Endometrium (tissue), 2 donors: ENCODE results near the gene SPINT1.
A peak's percentile ranks its signal among the peaks of the same experiment; 100 is the strongest.

Experiments used
- FAIRE-seq: peaks from 2 replicates; lab custom pipeline; 2012; peaks lifted over from hg19 to GRCh38; lab: Jason Lieb, UNC
- donor health status: control.
- donor health status: control.

Gene SPINT1, protein sequence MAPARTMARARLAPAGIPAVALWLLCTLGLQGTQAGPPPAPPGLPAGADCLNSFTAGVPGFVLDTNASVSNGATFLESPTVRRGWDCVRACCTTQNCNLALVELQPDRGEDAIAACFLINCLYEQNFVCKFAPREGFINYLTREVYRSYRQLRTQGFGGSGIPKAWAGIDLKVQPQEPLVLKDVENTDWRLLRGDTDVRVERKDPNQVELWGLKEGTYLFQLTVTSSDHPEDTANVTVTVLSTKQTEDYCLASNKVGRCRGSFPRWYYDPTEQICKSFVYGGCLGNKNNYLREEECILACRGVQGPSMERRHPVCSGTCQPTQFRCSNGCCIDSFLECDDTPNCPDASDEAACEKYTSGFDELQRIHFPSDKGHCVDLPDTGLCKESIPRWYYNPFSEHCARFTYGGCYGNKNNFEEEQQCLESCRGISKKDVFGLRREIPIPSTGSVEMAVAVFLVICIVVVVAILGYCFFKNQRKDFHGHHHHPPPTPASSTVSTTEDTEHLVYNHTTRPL

DNA sequence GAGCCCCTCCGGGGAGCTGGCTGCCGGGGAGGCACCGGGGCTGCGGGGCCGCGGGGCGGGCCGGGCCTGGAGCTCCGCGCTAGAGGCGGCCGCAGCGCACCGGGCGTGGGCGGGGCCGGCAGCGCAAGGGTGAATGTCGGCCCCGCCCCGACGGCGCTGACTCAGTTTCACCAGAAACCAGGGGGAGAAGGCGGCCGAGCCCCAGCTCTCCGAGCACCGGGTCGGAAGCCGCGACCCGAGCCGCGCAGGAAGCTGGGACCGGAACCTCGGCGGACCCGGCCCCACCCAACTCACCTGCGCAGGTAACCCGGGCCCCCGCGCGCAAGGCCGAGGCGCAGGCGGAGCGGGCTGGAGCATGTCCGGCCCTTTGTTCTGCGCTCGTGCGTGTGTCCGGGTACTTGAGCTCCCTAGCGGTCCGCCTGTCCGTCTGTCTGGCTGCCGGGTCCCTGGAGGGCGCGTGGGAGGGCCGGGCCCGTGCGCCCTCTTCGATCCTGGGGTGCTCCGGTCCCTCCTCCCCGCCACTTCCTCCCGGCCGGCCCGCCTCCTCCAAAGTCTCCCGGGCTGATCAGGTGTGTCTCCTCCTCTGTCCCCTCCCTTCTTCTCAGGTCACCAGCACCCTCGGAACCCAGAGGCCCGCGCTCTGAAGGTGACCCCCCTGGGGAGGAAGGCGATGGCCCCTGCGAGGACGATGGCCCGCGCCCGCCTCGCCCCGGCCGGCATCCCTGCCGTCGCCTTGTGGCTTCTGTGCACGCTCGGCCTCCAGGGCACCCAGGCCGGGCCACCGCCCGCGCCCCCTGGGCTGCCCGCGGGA lies at the start of gene SPINT1:
SPINT1 (plus strand) TSS at position 164 of the 811 bp plus-strand sequence; CDS start at position 671, 507 bp downstream.
- no peak for FAIRE-seq

DNA sequence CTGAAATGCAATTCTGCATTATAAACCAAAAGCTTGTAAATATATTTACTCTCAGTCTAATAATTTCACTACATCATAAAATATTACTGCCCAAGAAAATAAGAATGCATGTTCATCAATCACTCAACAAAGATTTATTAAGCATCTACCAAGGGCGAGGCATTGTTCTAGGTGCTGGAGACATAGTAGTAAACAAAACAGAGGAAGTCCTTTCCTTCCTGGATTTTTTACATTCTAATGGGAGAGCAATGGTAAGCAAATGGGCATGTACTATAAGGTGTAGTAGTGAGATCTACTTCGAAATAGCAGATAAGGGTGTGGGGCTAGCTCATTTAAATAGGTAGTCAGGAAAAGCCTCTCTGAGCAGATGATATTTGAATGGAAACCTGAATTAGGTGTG lies 47.8 kb upstream of the SPINT1 start:
- FAIRE-seq: no peak

DNA sequence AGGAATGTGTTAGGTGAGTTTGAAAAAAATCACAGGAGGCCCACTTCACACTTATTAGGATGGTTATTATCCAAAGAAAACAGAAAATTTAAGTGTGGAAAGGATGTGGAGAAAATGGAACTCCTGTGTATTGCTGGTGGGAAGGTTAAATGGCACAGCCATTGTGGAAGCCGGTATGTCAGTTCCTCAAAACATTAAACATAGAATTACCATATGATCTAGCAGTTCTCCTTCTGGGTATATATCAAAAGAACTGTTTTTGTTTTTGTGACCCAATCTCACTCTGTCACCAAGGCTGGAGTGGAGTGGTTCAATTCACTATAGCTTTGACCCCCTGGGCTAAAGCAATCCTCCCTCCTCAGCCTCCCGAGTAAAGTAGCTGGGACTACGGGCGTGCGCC lies 47.3 kb upstream of the SPINT1 start:
- FAIRE-seq: no peak

DNA sequence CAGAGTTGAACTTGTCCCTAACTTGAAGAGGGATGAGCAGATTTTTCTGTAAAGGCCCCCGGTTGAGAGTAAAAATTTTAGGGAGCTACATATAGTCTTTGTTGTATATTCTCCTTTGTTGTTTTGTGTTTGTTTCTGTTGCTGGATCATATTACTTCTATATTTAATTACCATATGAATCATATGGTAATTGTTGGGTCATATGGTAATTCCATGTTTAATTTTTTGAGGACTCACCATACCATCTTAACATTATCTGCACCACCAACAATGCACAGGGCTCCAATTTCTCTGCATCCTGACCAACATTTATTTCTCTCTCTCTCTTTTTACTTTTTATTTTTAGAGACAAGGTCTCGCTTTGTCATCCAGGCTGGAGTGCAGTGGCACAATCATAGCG lies 44.3 kb upstream of the SPINT1 start:
- no peak for FAIRE-seq

DNA sequence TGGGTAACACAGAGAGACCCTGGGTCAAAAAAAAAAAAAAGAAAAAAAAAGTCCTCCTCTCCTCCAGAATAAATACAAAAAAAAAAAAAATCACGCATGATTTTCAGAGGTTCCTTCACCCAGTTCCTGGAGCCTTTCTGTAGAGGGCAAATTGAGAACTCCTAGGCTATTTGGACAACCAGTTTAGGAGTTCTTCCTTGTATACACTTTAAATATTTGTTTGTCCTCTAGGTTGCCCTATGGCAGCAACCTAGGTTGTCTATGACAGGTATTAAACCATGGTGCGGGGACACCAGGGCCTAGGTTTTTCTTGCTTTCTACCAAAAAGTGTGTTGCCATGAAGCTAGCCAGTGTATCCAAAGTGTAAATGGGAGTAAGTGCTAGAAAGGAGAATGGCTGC lies 40.8 kb upstream of the SPINT1 start:
- FAIRE-seq: no peak

DNA sequence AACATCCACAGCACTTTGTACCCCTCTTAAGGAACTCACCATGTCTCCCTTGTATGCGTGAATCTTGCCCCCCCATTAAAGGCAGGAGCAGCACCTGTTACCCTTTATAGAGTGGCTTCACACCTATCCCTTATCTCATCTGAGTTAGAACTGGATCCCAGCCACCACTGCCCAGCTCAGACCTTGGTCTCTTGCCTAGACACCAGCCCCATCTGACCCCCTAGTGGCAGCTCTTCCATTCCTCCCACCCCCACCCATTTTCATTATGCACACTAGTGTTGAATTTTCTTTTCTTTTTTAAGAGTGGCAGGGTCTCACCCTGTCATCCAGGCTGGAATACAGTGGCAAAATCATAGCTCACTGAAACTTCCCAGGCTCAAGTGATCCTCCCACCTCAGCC lies 40.2 kb upstream of the SPINT1 start:
- no peak for FAIRE-seq

DNA sequence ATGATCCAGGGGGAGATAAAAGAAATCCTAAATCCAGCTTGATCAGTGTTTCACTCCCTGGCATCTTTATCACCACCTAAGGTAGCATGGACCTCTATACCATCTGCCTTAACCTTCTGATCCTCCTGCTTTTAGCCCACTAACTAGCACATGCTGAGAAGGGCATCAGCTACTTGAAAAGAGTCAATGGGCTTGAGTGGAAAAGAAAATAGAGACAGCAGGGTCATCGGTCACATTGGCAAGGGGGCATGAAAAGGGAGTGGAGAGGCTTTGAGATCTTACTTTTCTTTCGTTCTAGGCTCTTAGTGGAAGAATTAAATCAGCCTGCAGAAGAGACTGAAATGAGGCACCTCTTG lies 37.2 kb upstream of the SPINT1 start:
- no peak for FAIRE-seq

DNA sequence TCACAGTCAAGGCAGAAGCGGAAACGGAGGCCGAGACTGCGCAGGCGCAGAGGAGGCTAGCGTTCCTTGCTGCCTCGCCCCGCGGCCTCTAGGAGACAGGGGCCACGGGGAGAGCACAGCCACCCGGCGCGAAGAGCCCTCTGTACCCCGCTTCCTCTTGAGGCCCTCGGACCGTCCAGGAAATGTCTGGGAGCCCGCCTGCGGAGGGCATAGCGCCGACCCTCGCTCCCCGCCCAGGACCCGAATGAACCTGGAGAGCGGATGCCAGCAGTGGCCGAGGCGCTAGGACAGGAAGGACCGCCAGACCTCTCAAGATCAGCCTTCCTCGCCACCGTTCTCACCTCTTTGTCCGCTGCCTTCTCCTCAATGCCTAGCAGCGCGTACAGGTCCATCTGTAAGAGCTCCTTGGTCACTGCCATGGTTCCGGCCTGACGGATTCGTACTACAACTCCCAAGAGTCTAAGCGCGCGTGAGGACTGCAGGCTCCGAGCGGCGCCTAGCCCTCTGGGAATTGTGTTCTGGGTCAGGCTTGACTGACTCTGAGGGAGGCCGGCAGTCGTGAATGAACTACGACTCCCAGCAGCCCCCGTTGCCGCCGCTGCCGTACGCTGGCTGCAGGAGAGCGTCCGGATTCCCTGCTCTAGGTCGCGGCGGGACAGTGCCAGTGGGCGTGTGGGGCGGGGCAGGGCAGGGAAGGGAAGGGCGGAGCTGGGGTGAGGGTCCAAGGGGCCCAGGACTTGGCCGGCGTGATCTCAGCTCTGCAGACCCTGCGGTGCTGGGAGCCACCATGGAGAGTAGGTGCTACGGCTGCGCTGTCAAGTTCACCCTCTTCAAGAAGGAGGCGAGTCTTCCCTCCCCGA lies 36.6 kb upstream of the SPINT1 start, which contains the start of the genes DNAJC17 and ZFYVE19:
DNAJC17 (minus strand) TSS at position 446 of the 860 bp plus-strand sequence; CDS start at position 419, 27 bp downstream.
ZFYVE19 (plus strand) TSS at position 62 of the 860 bp plus-strand sequence; CDS start at position 563, 501 bp downstream.
- FAIRE-seq: peak; percentile 83

DNA sequence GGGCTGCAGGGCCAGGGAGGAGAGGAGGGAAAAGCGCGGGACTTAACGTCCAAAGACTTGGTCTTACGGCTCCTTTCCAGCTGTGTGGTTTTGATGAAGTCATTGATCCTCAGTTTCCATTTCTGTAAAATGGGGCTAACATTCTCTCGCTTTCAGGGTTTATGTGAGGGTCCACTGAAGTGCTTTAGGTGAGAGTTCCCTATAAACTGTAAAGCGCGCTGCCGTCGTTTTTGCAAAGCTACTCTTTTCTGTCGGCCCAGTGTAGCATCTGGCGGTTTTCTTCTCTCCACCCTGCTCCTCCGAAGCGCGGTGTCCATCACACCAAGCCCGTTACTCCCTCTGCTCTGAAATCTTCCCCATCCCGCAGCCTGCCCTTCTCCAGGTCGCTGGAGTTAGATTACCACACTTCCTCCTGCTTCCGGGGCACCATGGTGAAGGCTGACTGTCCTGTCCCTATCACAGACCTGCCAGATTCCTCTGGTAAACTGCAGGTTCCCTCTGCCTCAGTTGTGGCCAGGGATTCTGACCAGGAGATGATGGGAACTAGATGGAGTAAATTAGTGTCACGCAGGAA lies 35.9 kb upstream of the SPINT1 start:
- FAIRE-seq: no peak

DNA sequence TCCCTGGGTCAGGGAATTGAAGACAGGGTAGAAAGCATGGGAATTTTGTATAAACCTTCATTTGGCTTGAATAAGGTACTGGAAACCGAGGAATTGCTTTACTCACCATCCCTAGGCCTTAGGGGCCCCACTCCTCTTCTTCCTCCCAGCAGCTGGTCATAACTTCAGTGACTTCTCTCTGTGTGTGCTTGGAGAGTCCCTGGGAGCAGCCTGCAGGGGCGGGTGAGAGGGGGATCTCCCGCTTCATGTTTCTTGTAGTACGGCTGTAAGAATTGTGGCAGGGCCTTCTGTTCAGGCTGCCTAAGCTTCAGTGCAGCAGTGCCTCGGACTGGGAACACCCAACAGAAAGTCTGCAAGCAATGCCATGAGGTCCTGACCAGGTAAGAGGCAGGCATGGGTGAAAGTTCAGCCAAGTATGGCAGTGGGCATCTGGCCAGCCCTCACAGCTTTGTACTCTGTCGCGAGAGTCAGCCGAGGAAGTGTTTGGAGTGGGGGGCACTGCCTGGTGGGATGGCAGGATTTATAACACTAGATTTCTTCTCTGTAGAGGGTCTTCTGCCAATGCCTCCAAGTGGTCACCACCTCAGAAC lies 34.9 kb upstream of the SPINT1 start:
- no peak for FAIRE-seq

DNA sequence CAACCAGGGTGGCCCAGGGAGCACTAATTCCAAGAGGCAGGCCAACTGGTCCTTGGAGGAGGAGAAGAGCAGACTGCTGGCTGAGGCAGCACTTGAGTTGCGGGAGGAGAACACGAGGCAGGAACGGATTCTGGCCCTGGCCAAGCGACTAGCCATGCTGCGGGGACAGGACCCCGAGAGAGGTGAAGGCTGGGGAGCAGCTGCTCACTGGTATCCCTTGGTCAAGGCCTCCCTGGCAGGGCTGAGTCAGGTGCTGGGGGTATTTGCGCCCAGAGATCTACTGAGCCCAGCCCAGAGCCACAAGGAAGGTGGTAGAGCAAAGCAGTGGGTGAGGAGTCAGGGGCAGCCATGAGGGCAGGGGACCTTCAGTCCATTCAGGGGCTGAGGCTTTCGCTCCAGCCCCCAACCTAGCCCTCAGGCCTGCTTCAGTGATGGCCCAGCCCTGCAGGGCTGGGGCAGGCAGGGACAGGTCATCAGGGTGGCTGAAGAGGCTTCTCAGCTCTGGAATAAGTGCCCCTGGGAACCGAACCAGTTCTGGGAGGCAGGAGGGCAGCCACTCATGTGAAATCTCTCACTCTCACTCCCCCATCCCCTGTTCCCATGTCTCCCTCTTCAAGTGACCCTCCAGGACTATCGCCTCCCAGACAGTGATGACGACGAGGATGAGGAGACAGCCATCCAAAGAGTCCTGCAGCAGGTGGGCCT lies 31.0 kb upstream of the SPINT1 start:
- FAIRE-seq: no peak

DNA sequence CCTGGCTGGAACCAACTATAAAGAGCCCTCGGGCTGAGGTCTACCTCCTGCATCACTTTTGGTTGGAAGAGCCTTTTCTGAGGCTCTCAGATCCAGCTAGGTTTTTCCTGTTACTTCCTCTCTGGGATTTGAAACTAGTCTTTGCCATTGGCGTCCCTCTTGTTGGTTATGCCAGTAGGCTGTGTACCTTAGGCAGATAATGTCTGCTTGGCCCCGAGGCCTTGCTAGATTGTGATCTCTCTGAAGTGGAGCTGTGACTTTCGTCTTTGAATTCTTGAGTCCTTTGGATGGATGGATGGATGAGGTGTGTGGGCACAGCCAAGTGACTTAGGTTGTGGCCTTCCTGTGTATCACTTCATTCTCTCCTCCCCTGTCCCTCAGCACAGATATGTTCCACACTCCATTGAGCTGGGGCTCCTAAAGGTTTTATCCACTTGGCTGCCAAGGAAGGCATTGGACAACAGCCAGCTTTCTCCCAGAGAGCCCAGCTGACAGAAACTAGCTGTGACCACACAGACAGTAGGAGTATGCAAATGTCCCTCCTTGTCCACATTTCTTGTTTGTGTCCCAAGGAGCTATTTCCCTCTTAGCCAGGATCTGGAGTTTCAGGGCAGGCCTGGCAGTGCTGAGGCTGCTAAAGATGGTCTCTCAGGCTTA lies 28.7 kb upstream of the SPINT1 start:
- FAIRE-seq: no peak

DNA sequence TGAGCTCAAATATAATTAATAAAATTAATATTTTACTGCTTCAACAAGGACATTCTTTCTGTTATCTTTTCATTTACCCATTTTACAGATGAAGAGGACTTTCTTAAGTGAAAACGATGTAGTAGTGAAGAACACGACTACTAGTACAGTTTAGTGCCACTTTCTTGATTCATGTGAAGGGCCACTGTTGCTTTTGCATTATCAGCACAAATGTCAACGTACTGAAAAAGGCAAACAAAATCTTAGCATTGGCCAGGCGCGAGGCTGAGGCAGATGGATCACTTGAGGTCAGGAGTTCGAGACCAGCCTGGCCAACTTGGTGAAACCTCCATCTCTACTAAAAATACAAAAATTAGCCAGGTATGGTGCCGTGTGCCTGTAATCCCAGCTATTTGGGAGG lies 24.8 kb upstream of the SPINT1 start:
- no peak for FAIRE-seq

DNA sequence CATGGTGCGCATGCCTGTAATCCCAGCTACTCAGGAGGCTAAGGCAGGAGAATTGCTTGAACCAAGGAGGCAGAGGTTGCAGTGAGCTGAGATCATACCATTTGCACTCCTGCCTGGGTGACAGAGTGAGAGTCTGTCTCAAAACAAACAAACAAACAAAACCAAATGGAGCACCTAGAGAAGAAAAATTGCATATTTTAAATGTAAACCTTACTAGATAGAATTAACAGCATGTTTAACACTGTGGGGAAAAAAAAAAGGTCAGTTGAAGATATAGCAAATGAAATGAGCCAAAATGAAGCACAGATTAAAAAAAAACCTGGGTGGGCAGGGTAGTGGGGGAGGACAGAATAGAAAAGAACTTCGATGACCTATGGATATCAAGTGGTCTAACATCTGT lies 22.7 kb upstream of the SPINT1 start:
- no peak for FAIRE-seq

DNA sequence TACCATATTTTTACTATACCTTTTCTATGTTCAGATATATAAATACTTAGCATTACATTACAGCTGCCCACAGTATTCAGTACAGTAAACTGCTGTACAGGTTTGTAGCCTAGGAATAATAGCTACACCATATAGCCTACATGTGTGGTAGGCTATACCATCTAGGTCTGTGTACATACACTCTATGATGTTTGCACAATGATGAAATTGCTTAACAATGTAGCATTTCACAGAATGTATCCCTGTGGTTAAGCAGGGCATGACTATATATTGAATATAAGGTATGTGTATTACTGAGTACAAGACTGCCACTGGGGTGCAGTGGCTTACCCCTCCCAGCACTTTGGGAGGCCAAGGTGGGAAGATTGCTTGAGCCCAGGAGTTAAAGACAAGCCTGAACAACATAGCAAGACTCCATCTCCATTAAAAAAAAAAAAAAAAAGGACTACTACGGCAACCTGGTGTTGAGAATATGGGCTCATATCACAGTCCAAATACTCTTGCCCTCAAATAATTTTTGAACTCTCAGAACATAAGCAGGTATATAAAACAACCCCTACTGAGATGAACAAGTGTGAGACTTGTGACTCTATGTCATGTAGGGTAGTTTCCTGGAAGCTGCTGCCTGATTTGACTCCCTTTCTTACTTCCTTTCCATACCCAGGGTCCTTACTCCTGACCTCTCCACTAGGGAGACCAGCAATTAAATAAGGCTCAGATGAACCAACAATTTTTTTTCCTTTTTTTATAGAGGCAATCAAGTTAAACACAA lies 20.1 kb upstream of the SPINT1 start:
- FAIRE-seq: no peak

DNA sequence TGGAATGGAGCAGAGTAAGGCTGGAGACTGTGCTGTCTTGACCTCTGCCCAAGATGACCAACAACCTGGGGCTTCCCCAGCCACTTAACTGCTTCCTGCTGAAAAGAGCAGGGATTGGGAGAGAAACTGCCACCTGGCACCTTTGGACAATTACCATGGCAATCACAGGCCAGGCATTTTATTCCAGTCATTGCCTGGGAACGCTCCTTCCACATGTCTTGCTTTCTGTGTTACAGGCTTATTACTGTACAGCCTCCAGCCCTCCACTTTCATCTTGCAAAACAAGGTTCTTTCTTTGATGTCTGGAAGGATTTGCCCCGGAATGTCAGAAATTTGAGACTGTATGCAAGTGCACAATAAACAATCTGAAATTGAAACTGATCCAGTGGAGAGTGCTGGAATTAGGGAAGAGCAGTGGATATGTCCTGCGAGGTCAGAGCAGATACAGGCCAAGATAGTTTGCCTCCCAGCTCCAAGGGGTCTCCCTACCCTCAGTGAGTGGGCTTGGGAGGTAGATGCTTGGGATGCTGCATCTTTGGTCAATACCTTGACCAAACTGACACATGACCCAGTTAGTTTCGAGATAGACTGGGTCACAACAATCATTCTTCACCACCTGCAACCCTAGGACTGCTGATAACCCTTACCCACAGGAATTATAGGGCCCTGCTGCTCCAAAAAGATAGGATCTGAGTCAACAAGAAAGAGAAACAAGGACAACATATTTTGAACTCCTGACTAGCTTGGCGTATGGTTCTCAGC lies 18.0 kb upstream of the SPINT1 start:
- FAIRE-seq: no peak

DNA sequence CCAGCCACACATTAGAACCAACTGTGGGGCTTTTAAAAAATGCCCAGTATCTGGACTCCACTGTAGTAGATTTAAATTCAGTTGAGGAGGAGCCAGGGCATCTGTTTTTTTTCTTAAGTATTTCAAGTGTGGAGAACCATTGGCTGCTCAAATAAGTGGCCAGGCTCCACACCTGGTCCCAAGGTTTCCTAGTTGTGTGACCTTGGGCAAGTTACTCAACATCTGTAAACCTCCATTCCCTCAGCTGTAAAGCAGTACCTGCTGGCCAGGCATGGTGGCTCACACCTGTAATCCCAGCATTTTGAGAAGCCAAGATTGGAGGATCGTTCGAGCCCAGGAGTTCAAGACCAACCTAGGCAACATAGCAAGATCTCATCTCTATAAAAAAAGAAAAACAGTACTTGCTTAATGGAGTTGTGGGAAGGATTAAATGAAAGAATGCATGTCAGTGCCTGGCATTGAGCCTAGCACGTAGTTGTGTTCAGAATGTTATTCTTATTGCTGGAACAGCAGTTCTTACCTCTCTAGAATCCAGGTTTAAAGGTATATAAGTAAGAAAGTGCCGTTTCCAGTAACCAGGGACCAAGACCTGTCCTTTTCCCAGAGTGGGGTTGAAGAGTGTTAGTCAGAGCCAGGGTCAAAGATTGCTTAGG lies 17.3 kb upstream of the SPINT1 start:
- no peak for FAIRE-seq

DNA sequence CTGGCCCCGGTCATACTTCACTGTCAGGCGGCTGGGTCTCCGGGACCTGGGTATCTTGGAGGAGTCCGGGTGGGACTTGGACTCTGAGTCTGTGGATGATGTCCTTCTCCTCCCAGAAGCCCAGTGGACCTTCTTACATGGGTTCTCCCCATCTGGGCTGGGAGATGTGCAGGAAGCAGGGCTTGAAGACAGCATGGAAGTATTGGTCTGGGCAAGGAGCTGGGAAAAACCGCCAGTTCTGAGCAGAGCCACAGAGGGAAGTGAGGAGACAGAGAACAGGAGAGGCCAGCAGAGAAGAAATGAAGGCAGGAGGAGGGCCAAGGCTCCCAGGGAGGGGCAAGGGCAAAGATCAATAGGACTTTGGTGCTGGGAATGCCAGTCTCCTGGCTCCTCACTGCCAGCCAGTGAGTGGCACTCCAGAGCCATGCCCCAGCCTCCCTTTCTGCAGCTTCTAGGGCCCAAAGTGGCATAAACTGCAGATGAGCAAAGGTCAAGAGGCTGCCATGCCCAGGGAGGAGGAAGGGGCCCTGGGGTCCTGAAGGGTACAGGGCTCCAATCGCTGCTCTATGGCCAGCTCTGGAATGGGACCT lies 15.3 kb upstream of the SPINT1 start, which contains the start of gene PPP1R14D:
PPP1R14D (minus strand) TSS at position 262 of the 590 bp plus-strand sequence; CDS start at position 195, 67 bp downstream.
- FAIRE-seq: no peak
